Stimulated activated naive CD4-positive, alpha-beta T cell (primary cell): Measurements from ENCODE around the gene CIART.
"Not testable (repeated sequence)": the region's sequence is repeated elsewhere in the genome, so short reads cannot be mapped to it uniquely, and the experiment has no call there.

Experiments used
- DNase-seq, 6 experiments: peaks; one replicate each; lab custom pipeline; 2025; lab: John Stamatoyannopoulos, UW

CIART gene, protein sequence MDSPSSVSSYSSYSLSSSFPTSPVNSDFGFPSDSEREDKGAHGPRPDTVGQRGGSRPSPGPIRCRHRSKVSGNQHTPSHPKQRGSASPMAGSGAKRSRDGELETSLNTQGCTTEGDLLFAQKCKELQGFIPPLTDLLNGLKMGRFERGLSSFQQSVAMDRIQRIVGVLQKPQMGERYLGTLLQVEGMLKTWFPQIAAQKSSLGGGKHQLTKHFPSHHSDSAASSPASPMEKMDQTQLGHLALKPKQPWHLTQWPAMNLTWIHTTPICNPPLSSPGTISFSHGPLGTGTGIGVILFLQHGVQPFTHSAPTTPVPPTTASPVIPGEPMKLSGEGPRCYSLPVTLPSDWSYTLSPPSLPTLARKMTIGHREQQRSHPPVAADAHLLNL

DNA sequence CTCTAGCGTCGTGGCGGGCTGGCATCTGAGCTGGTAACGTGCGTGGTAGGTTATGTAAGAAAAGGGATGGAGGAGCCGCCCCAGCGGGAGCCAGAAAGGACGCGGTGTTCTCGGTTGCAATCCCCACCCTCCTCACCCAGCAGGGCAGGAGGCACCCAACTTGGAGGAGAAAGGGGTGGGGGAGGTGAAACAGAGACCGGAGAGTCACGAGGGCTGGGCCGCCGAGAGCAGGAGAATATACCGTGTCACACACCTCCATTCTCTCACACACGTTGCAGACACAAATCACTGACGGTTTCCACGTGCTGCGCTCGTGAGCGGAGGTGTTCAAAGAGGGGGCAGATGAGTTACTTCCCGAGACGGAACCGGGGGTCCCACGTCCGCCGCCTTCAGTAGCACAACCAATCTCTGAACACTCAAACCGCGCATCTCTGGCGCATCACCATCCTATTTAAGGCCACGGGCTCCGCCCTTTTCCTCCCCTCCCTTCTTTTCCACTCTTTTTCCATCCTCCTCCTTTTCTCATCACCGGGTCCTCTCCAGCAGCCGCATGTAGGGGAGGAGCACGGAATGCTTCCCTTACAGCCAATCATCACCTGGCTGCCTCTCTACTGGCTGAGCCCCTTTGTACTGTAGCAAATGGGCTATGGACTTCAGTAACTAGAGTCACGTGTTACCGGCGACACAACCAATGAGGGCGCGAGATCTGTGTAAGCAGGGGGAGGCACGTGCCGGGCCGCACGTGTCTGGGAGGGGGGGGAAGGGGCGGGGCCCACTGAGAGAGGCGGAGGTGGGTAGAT is at the start of gene CIART:
CIART (plus strand) TSS at position 797 of the 800 bp plus-strand sequence. CDS start 714 bp downstream, outside the sequence.
- DNase-seq: peak; percentile 61 to 89 (median 85)

DNA sequence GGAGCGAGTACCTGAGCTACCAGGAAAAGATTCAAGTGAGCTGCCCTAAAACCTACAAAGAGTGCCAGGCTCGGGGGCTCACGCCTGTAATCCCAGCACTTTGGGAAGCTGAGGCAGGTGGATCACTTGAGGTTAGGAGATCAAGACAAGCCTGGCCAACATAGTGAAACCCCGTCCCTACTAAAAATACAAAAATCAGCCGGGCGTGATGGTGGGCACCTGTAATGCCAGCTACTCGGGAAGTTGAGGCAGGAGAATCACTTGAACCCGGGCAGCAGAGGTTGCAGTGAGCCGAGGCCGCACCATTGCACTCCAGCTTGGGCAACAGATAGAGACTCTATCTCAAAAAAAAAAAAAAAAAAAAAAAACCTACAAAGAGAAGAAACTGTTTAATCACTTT is 49.4 kb upstream of the CIART start:
- not testable (repeated sequence) for DNase-seq

DNA sequence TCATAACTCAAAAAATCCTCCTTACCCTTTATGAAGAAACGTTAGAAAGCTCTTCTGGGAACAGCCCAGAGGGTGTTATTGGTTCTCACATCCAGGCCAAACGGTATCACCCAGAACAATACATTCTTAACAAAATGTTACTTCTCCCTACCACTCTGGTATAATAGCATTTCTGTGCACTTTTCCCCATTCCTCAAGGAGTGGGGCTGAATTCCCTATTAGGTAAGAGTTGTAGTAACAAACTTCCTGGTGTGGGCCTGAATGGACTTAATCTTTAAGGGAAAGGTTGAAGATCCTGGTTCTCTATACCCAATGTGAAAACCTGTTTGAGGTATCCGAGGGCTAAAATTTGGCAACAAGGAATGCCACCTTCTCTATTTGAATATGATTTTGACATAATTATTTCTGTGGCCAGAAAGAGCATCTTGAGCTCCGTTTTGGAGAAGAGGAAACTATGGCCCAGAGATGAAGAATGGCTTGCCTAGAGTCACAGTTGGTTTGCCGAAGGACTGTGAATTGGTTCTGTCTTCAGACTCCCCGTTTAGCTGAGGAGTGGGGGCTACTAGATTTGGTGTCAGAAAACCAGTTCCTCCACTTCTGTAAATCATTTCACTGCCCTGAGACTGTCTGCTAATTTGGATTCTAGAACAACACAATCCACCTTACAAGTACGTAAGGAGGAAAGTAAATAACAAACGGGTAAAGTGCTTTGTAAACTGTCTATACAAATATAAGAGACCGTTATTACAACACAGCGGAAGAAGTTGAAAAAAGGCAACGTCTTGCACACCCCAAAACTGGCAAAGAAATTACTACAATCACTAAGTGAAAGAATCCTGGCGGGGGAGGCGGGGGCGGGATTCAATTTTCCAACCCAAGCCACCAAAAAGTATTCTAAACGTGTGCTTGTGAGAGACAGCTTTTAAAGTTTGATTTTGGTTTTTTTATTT is 48.7 kb upstream of the CIART start:
- peak in 4 of 6 experiments; percentile 13 to 47 (median 23) for DNase-seq

DNA sequence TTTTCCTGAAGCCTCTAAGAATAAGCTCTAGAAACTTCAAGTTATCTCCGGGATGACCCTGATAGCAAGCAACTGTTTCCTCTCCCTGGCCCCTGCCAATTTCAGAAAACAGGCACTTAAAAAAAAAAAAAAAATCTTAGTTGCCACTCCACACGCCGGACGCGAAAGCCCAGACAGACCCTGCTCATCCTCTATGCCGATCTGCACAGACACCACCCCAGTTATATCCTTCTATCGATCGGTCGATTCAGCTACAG is 48.1 kb upstream of the CIART start:
- DNase-seq: no peak

DNA sequence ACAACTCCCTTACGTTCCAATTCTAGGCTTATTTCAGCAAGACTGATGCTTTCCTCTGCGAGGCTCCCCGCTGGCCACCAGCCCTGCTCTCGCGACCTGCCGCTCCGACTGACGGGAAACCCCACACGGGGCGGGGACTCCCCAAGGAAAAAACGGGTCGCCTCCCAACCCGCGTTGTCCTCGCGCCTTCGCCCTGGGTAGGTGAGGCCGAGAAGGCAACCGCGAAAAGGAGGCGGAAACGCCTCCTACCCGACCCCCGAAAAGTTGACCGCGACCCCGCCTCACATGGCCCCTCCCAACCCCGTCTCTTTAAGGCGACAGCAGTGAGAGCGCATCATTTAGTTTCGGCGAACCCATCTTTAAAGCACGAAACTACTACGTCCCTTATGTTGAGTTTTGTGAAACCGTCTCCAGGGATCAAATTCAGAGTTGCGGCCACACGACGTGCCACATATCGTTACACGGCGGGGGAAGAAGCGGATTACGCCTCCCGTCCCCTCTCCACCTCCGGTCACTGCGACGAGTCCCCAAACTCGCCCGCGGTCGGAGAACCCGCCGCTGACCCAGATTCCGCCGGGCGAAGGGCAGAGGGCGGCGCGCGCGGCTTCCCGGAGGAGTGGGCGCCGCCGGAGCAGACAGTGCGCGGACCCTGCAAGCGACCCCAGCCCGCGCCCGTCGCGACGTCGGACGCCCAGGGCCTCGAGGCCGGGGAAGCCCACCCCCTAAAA is 47.6 kb upstream of the CIART start:
- peak; percentile 69 to 87 (median 77) for DNase-seq

DNA sequence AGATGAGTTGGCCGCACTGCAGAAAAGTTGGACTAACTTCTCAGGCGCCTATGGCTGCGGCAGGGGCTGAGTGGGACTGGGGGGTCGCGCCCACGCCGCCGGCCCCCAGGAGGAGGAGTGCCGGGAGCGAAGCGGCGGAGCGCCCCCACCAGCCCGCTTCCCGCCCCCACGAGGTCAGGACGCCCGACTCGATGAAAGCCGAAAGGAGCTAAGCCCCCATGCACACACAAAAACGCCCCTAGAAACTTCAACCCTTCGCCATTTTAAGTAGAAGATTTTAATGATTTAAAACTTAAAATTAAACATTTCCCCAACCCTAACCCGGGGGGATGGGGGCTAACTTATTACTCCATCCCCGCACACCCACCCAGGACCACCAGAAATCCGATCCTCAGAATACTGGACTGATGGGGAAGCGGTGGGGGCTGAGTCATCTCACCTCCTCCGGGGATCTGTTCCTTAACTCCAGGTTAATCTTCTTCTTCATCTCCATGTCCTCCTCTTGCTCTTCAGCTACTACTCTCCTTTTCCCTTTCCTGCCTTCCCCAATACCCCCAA is 47.0 kb upstream of the CIART start:
- peak in 5 of 6 experiments; percentile 13 to 56 (median 33) for DNase-seq

DNA sequence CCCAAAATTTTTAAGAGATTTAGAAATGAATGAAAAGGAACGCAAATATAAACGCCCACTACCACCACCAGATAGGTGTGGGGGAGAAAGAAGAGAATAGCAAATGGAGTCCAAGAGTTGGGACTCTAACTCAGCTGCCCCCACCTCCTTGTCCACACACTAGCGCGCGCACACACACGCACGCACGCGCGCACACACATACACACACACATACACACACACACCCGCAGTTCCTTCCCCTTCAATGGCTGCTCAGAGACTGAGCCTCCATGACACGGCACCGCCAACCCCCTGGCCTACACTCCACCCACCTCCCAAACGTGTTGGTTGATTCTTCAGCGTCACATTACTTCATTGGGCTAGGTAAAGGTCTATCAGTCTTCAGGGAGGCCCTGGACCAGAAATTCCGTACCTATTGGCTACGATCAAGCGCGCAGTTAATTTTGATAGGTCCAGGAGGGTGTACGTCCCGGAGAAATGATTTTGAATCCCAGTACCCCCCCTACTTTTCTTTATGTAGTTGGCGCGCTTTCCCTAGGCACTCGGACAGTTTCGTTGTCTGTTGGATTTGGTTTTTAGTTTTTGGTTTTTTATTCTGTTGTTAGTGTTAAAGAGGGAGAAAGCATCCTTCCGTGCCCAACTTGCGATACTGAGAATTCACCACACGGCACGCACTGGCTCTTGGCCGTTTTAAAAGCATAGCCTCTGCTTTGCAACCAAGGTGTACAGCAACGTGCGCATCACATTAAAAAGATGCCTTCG is 46.3 kb upstream of the CIART start, which contains the start of gene ANP32E:
ANP32E (minus strand) TSS at position 261 of the 762 bp plus-strand sequence. CDS start 326 bp downstream, outside the sequence.
- DNase-seq: peak; percentile 86 to 98 (median 94)

DNA sequence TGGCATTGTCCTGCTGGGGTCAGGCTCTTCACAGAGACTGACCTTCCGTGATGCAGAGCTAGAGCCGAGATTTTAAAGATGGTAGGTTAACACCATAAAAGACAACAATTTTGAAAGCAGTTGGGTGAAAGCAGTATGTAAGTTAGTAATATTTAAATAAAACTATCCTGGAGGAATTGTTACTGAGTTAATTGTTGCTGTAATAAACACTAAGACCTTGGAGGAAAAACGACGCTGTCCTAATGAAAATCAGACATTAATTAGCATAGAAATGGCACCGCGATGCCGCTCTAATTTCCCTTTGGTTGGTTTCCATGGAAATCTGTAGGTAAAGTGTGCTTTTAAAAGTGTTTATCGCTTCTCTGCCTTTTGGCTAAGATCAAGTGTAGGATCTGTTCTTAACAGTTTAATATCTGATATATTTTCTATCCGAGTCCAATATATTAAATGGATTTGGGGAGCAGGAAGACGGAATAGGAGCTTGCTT is 45.7 kb upstream of the CIART start:
- no peak for DNase-seq

DNA sequence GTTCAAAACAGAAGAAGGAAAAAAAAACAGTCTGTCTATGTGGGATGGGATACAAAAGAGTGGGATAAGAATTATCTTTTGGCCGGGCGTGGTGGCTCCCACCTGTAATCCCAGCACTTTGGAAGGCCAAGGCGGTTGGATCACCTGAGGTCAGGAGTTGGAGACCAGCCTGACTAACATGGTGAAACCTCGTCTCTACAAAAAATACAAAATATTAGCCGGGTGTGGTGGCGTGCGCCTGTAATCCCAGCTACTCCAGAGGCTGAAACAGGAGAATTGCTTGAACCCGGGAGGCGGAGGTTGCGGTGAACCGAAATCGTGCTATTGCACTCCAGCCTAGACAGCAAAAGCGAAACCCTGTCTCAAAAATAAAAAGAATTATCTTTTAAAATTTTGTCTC is 45.2 kb upstream of the CIART start:
- DNase-seq: not testable (repeated sequence)

DNA sequence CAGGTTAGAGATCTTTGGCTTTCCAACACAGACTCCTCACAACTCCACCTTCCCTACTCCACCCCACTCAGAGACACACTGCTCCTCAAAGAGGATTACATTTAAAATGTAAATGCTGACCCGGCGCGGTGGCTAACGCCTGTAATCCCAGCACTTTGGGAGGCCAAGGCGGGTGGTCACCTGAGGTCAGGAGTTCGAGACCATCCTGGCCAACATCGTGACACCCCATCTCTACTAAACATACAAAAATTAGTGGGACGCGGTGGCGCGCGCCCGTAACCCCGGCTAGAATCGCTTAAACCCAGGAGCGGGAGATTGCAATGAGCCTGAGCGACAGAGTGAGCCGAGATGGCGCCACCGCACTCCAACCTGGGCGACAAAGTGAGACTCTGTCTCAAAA is 44.6 kb upstream of the CIART start:
- DNase-seq: no peak

DNA sequence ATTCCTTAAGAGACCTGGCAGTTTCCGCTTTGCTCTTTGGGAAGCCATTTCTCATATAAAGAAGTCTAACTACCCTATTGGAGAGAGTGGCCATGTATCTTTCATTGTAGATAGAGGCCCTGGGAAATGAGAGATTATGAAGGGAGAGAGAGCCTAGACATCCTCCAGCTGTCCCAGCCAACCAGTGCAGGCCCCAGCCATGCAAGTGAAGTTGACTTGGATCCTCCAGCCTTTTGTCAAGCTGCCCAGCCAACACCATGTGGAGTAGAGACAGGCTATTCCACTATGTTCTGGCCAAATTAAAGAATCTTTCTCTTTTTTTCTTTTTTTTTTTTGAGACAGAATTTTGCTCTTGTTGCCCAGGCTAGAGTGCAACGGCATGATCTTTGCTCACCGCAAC is 39.4 kb upstream of the CIART start:
- no peak for DNase-seq

DNA sequence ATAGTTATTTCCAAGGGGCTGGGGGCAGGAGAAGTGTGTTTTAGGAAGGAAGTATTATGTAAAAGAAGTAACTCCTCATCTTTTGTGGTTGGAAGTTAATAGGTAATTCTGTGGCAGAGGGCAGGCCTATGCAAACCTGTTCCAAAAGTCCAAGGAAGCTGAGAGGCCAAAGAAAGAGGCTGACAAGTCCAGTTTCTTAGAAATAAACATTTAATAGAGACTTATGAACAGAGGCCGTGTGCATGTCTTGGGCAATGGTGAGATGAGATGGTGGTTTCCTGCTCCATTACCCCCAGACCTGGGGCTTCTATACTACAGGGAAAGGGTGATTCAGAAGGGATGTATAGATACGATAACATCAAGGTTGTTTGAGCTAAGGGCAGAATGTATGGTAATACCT is 32.4 kb upstream of the CIART start:
- DNase-seq: no peak

DNA sequence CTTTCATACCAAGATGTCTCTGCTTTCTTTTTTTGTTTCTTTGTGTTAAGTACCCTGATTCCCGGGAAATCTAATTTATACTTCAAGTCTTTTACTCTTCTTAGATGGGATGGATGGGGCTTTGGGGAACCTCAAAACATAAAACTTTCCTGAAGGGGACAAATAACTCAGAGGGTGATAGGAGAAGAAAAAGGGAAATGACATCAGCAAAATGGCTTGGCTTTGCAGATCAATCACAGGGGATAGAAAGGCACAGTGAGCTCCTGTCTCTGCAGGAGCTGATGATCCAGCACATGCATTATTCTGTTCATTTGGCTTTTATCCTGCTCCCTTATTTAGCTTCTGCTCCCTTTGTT is 26.2 kb upstream of the CIART start:
- no peak for DNase-seq

DNA sequence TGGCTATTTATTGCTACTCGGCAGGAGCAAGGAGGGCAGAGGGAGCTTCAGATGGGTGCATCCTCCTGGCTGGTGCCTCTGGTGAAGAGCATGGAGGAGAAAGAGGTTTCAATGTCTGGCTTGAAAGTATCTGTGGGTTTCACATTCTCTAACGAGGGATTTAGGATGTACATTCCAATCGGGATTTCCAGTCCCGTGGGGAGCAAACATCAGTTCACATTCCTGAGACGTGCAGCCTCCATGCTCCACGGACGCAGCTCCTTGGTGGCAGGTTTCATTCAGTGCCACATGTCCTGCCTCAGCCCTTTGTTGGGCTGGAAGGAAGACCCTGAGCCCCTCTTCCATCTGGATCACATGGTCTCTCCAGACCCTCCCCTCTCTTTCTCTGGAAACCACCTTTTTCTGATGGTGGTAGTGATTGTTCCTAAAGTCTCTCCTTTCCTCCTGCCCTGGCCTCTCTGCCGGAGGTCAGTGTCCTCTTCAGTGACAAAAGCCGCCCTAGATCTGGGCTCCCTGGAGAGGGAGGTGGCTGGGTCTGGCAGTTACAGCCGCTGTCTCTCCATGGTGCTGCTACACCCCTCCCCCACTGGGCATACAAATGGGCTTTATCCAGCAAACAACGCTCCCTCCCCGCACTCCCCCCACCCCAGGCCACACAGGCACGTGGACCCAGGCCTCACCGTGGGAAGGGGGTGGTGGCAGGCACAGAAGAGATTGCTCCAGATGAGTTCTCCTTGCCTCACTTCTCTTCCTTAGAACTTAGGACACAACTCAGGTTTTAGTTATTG is 25.6 kb upstream of the CIART start:
- no peak for DNase-seq

DNA sequence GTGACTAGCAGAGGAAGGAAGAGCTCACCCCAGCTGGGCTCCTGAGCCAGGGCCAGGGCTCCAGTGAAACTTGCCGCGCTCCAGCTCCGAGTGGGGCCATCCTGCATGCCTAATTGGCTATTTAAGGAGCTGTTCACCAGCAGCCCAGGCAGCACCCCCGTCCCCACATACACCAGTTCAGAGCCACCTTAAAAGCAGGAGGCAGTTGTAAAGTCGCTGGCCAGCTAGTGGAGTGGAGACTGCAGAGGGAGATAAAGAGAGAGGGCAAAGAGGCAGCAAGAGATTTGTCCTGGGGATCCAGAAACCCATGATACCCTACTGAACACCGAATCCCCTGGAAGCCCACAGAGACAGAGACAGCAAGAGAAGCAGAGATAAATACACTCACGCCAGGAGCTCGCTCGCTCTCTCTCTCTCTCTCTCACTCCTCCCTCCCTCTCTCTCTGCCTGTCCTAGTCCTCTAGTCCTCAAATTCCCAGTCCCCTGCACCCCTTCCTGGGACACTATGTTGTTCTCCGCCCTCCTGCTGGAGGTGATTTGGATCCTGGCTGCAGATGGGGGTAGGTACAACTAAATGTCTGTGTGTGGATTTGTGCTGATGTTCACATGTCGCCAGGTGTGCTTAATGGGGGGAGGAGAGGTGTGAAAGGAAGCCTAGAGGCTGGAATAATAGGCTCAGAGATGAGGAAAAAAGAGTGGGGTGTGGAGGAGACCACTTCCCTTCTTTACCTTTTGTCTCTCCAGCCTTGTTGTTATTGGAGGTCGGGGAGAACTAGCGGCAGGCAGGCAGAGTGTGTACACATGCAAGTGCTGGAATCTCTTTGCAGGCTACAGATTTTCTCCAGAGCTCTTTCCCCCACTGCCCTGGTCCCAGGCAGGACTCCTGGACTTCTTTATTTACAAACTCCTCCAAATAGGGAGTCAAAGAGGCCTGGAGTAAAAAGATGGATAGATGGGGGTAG is 24.4 kb upstream of the CIART start, which contains the start of gene CA14:
CA14 (plus strand) TSS at position 151 of the 962 bp plus-strand sequence; CDS start at position 506, 355 bp downstream.
- DNase-seq: no peak

DNA sequence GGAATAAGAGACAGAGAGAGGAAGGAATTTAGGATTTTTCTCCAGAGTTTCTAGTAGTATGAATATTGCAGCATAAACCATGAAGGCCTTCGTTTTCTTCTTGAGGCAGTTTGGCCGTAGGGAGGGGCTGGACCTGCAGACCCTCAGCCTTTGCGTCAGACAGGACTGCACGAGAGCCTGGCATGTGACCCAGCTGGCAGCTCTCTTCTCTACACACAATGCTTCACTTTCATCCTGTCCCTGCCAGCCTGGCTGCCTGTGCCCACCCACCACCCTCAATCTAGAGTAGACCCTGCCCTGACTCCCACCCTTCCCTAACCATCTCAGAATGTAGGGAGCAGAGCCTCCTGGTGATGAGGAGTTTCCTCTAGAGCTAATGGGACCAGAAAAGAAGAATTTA is 23.1 kb upstream of the CIART start:
- no peak for DNase-seq

DNA sequence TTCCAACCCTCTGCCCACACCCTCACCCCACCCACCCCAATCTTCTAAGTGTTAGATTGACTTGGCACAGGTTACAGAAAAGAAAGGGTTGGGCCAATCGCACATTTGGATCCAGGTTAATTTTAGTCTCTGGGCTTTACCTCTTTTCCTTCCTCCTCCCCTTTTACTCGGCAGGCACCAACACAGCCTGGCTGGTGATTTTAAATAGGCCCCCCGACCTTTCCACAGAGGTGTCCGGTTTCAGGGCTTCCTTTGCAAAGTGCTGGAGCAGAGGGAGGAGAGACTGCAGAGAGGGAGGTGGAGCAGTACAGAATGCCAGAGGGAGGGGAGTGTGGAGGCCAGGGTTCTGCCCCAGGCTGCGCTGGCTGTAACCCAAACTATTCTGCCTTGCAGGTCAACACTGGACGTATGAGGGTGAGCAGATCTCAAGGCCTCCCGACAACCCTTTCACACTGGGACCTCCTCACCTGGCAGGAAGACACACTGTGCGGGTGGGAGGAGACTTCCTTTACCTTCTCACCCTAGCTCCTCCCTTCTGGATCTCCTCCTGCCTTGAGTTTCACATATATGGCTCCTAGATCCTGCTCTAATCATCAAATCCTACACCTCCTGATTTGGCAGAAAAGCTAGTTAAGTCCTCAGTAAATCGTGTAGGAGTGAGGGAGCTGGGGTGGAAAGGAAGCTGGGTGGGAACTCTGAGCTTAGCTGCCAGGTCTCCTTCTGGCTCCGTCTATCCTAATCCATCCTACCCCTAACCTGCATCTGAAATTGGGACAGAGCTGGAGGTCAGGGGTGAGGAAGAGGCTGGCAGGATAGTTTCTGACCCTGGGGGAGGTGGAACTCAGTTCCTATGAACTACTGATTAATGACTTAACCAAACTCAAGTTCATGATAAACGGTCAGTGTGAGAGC is 22.3 kb upstream of the CIART start:
- DNase-seq: no peak
